Body of pancreas (tissue), 4 donors: Measurements from ENCODE around the gene SNAI3. TPM values are rescaled to one million over a fixed set of nuclear protein-coding genes. Genes with fewer than 3 reads are reported as not detected.

ENCODE experiments used
- ATAC-seq: fragments of 150-250 bp; one replicate; pipeline ENCODE4 v1.9.1; 2016
- DNase-seq, 4 donors: peaks; one replicate each; pipeline ENCODE4 v3.0.0-alpha.2; 2019
- H3K27ac ChIP-seq, 4 donors: fragments of 200-600 bp; sonication (generic); 1 replicate in 3 of 4; 2 replicates in 1 of 4; pipeline versions ENCODE4 v1.5.1 to v1.6.1; 2016 to 2019; ENCODE audit warnings: mild to moderate bottlenecking in 1 of 4, mixed read lengths in 1 of 4, moderate library complexity in 1 of 4
- H3K27me3 ChIP-seq, 2 donors: fragments of 200-600 bp; sonication (generic); one replicate each; pipeline ENCODE4 v1.6.0; 2016; ENCODE audit warnings: mild to moderate bottlenecking in 1 of 2
- H3K36me3 ChIP-seq, 2 donors: fragments of 200-600 bp; sonication (generic); replicated peaks in 1 of 2; 2 replicates each; pipeline ENCODE4 v1.5.1; 2016; ENCODE audit warnings: low read depth in 2 of 2; ENCODE audit not compliant: insufficient read depth in 1 of 2
- H3K4me1 ChIP-seq: fragments of 200-600 bp; sonication (generic); one replicate; pipeline ENCODE4 v1.6.0; 2016
- H3K4me3 ChIP-seq, 2 donors: fragments of 200-600 bp; sonication (generic); 1 replicate in 1 of 2; 2 replicates in 1 of 2; pipeline ENCODE4 v1.5.1; 2016 to 2019
- H3K9me3 ChIP-seq, 3 donors: fragments of 200-600 bp; sonication (generic); 1 replicate in 2 of 3; 2 replicates in 1 of 3; pipeline ENCODE4 v1.5.1; 2016
- POLR2A ChIP-seq, 3 donors: fragments of 450-650 bp; IDR thresholded peaks; one replicate each; pipeline ENCODE4 v1.6.1; 2016; ENCODE audit warnings: antibody characterized with exemption in 3 of 3, mild to moderate bottlenecking in 2 of 3
- WGBS, 2 donors: methylation state at CpG; one replicate each; pipeline ENCODE4 v1.1.5; 2017; 5-methylcytosine and 5-hydroxymethylcytosine counted together
- intact Hi-C: fragments of 100-400 bp; cut with DNase I; formaldehyde crosslinking; loops from one replicate; pipeline ENCODE4 v1.15.1; 2023
- total RNA-seq, 2 donors: library from RNA; depleted of rRNA; stranded (reverse); fragments of >200 nt; gene quantifications; one replicate each; pipeline ENCODE4 v1.1.0, GENCODE V29; 2016
- TF ChIP-seq, protein P1 (sequence below), 7 experiments: fragments of 450-650 bp in 4 of 7; fragments of 200-600 bp in 3 of 7; sonication (generic) in 3 of 7; IDR thresholded peaks; one replicate each; pipeline ENCODE4 v1.5.1; 2016 to 2019; ENCODE audit warnings: antibody characterized with exemption in 7 of 7

SNAI3 gene
- total RNA-seq, 2 donors from 2014 or later: 0.26 TPM; not detected in 1

DNA sequence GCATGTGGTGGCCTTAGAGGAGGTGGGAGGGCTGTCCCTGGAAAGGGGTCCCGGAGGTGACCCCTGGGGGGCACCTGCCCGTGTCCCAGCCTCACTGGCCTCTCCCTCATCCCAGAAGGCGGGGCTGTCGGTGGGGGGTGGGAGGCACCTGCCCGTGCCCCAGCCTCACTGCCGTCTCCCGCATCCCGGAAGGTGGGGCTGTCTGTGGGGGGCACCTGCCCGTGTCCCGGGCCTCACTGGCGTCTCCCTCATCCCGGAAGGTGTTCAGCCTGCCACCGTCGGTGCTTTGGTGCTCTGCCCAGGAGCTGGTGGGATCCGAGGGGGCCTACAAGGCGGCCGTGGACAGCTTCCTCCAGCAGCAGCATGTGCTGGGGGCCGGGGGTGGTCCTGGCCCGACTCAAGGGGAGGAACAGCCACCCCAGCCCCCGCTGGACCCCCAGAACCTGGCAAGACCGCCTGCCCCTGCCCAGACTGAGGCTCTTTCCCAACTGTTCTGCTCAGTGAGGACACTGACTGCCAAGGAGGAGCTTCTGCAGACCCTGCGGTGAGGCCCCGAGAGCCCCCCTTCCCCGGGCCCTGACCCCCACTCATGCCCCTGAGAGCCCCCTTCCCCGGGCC, 26.2 kb upstream of the SNAI3 start:
- ATAC-seq (no peak), DNase-seq (no peak)
- Histone ChIP-seq H3K36me3 (peaks cover 10 to 28% of the 10 kb centered on the region in 2 donors), H3K27ac (no peak overlapping the region), H3K27me3 (no peaks in the 10 kb centered on the region), H3K4me1 (peaks cover 3% of the 10 kb centered on the region), H3K4me3 (no peak overlapping the region), H3K9me3 (no peaks in the 10 kb centered on the region)
- 76 to 79% methylated on average over 8 to 25 of the region's 25 CpGs for WGBS, 2 donors
- intact Hi-C loops: no loop called here
- no peak for TF ChIP-seq POLR2A (IDR thresholded peaks at IDR 0.05)
- TF ChIP-seq, protein P1, sequence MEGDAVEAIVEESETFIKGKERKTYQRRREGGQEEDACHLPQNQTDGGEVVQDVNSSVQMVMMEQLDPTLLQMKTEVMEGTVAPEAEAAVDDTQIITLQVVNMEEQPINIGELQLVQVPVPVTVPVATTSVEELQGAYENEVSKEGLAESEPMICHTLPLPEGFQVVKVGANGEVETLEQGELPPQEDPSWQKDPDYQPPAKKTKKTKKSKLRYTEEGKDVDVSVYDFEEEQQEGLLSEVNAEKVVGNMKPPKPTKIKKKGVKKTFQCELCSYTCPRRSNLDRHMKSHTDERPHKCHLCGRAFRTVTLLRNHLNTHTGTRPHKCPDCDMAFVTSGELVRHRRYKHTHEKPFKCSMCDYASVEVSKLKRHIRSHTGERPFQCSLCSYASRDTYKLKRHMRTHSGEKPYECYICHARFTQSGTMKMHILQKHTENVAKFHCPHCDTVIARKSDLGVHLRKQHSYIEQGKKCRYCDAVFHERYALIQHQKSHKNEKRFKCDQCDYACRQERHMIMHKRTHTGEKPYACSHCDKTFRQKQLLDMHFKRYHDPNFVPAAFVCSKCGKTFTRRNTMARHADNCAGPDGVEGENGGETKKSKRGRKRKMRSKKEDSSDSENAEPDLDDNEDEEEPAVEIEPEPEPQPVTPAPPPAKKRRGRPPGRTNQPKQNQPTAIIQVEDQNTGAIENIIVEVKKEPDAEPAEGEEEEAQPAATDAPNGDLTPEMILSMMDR (IDR thresholded peaks at IDR 0.05): no peak

DNA sequence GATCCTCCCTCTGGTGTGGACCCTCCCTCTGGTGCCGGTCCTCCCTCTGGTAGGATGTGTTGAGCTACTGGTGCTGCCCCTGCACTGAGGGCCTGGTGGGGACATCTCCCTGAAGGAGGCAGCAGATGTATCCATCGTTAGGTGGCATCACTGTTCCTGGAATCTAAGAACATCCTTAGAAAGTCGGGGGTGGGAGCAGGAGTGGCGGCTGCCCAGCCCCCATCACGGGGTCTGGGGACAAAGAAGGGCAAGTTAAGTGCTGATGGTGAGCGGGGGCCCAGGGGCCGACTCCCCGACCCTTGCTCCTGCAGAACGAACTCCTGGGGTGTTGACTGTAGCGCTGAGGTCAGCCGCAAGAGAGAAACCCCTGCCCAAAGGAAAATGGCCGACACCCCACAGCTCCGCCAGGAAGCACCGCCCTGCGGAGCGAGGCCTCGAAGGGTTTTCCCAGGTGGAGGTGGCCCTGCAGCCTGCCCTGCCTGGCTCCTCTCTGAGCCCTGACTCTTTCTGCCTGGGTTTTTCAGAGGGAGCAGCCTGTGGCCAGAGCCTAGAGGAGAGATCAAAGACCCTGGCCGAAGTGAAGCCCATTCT, 25.5 kb upstream of the SNAI3 start:
- TF ChIP-seq POLR2A (IDR thresholded peaks at IDR 0.05): no peak
- TF ChIP-seq, protein P1 (IDR thresholded peaks at IDR 0.05): no peak
- H3K27ac ChIP-seq: no peak overlapping the region
- DNase-seq (no peak), ATAC-seq (no peak)
- WGBS, 2 donors: 73 to 100% methylated on average over 1 to 18 of the region's 18 CpGs
- intact Hi-C loops: no loop called here
- peaks cover 9% of the 10 kb centered on the region for H3K4me1 ChIP-seq
- H3K27me3 ChIP-seq: no peaks in the 10 kb centered on the region
- no peaks in the 10 kb centered on the region for H3K9me3 ChIP-seq
- no peak overlapping the region for H3K4me3 ChIP-seq
- H3K36me3 ChIP-seq: peaks cover 10 to 24% of the 10 kb centered on the region in 2 donors

DNA sequence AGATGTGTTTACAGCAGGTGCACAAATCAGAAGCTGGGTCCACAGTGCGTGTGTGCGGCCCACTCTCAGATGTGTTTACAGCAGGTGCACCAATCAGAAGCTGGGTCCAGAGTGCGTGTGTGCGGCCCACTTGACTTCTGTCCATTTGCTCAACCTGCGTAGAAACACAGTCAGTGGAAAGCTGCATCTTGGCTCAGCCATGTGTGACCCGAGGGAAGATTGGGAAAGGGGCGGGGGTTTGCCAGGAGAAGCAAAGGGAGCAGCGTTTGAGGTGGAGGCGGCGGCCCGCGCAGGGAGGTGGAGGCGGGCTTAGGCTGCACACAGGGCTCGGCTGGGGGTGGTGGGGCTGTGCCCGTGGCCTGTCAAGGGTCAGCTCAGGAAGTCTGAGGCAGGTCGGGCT, 24.2 kb upstream of the SNAI3 start:
- H3K9me3 ChIP-seq: no peaks in the 10 kb centered on the region
- DNase-seq: no peak
- TF ChIP-seq POLR2A (IDR thresholded peaks at IDR 0.05): no peak
- TF ChIP-seq, protein P1 (IDR thresholded peaks at IDR 0.05): no peak
- 69 to 85% methylated on average over 14 to 16 of the region's 16 CpGs for WGBS, 2 donors
- no peaks in the 10 kb centered on the region for H3K27me3 ChIP-seq
- no peak overlapping the region for H3K4me3 ChIP-seq
- H3K36me3 ChIP-seq: peaks cover 0 to 12% of the 10 kb centered on the region in 2 donors
- intact Hi-C loops: no loop called here
- peaks cover 11% of the 10 kb centered on the region for H3K4me1 ChIP-seq
- no peak overlapping the region for H3K27ac ChIP-seq
- no peak for ATAC-seq

DNA sequence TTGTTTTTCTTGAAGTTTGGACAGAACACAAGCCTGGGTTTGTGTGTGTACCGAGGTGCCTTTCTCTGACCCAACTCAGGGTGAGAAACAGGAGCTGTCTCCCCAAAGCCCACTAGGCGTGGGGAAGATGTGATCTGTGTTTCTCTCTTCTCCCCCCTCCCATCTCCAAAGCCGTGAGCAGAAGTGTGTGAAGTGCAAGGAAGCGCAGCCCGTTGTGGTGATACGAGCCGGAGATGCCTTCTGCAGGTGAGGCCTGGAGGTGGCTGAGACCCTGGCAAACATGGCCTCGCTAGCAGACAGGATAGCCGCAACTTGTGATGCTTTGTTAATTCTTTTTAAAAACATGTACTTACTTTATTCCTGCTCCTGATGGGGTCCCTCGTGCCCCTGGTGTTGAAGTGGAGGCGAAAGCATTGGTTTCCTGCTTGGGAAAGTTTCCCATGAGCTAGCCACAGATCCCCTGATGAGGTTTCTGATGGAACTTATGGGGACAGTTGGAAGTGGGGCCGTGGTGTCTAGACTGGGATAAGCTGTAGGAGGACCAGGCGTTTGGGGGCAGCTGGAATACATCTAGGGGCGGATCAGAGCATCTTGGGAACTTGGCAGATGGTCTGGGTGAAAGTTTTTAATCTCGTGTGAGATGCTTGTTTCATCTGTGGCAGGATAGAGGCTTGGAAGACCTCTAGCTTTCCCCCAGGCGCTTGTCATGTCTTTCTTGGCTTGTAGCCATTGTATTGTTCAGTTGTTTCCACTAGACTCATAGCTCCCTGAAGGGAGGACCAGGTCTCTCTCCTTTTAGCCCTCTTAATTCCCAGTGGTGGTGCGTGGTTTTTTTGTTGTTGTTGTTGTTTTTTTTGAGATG, 20.9 kb upstream of the SNAI3 start:
- WGBS, 2 donors: 21 to 23% methylated on average over 17 of the region's 17 CpGs
- H3K27ac ChIP-seq: peak overlapping the region in 3 of 4 donors; percentile 42 to 89 (median 83)
- TF ChIP-seq, protein P1 (IDR thresholded peaks at IDR 0.05): no peak
- TF ChIP-seq POLR2A (IDR thresholded peaks at IDR 0.05): no peak
- intact Hi-C loops: no loop called here
- peak overlapping the region; percentile 56 to 96 for H3K4me3 ChIP-seq
- DNase-seq (no peak), ATAC-seq (no peak)
- peaks cover 29% of the 10 kb centered on the region for H3K4me1 ChIP-seq
- H3K36me3 ChIP-seq: no peaks in the 10 kb centered on the region
- no peaks in the 10 kb centered on the region for H3K27me3 ChIP-seq
- no peaks in the 10 kb centered on the region for H3K9me3 ChIP-seq
